Left lobe of liver (tissue), 2 donors: ENCODE measurements around the gene NSRP1. TPM values are rescaled to one million over a fixed set of nuclear protein-coding genes. Genes with fewer than 3 reads are reported as not detected.
"Not testable (repeated sequence)": the region's sequence is repeated elsewhere in the genome, so short reads cannot be mapped to it uniquely, and the experiment has no call there.

Source experiments
- ATAC-seq: fragments of 200-7000 bp; cut with Tn5 transposase; one replicate; pipeline ENCODE4 v1.9.1; 2020; ENCODE audit warnings: mild to moderate bottlenecking, moderate library complexity
- DNase-seq: peaks from one replicate; pipeline ENCODE4 v3.0.0-alpha.2; 2020; ENCODE audit warnings: low spot score
- total RNA-seq: library from RNA; stranded (reverse); gene quantifications from one replicate; pipeline ENCODE4 v1.2.1, GENCODE V29; 2021
- donor health status: DM: no; HTN: no; CAD: no; lungs with moderate emphysema.
- donor health status: DM: no; HTN: yes; CAD: no.

Gene NSRP1
- total RNA-seq, 1 donor from 2014 or later: 9.4 TPM

- ATAC-seq: no peak
- no peak for DNase-seq
Measured at GRCh38 chr17:30174556-30174955, 57.9 kb downstream of the NSRP1 start.

GRCh38 chr17:30176855-30177254 is 60.2 kb downstream of the NSRP1 start:
- no peak for DNase-seq
- no peak for ATAC-seq

GRCh38 chr17:30186761-30187160 is 70.1 kb downstream of the NSRP1 start:
- DNase-seq: no peak
- ATAC-seq: no peak

- no peak for DNase-seq
- ATAC-seq: no peak
Measured at GRCh38 chr17:30187573-30187972, 71.0 kb downstream of the NSRP1 start.

GRCh38 chr17:30188211-30188939 is 71.8 kb downstream of the NSRP1 start:
- ATAC-seq (no peak), DNase-seq (no peak)

- no peak for DNase-seq
- no peak for ATAC-seq
Measured at GRCh38 chr17:30191072-30191471, 74.5 kb downstream of the NSRP1 start.

GRCh38 chr17:30196504-30196903 is 79.9 kb downstream of the NSRP1 start:
- no peak for ATAC-seq
- no peak for DNase-seq

- DNase-seq (no peak), ATAC-seq (no peak)
Measured at GRCh38 chr17:30197416-30197815, 80.8 kb downstream of the NSRP1 start.

- DNase-seq (no peak), ATAC-seq (no peak)
Measured at GRCh38 chr17:30199600-30199999, 83.0 kb downstream of the NSRP1 start.

GRCh38 chr17:30200106-30200505 is 83.5 kb downstream of the NSRP1 start:
- DNase-seq: no peak
- ATAC-seq: no peak

- not testable (repeated sequence) for ATAC-seq, DNase-seq
Measured at GRCh38 chr17:30200656-30201055, 84.0 kb downstream of the NSRP1 start.

GRCh38 chr17:30203471-30203981 is 86.9 kb downstream of the NSRP1 start:
- ATAC-seq: no peak
- no peak for DNase-seq

- DNase-seq (no peak), ATAC-seq (no peak)
Measured at GRCh38 chr17:30207655-30208054, 91.0 kb downstream of the NSRP1 start.

- DNase-seq (no peak), ATAC-seq (no peak)
Measured at GRCh38 chr17:30208214-30208613, 91.6 kb downstream of the NSRP1 start.

- ATAC-seq (no peak), DNase-seq (no peak)
Measured at GRCh38 chr17:30209930-30210329, 93.3 kb downstream of the NSRP1 start.

- ATAC-seq (no peak), DNase-seq (no peak)
Measured at GRCh38 chr17:30210366-30210765, 93.8 kb downstream of the NSRP1 start.

- ATAC-seq (no peak), DNase-seq (no peak)
Measured at GRCh38 chr17:30210901-30211300, 94.3 kb downstream of the NSRP1 start.

- DNase-seq: no peak
- no peak for ATAC-seq
Measured at GRCh38 chr17:30211371-30211770, 94.8 kb downstream of the NSRP1 start.

- ATAC-seq: no peak
- no peak for DNase-seq
Measured at GRCh38 chr17:30212750-30213149, 96.1 kb downstream of the NSRP1 start.

- DNase-seq (no peak), ATAC-seq (no peak)
Measured at GRCh38 chr17:30217054-30217453, 100.4 kb downstream of the NSRP1 start.

- ATAC-seq (no peak), DNase-seq (no peak)
Measured at GRCh38 chr17:30217746-30218245, 101.2 kb downstream of the NSRP1 start.

GRCh38 chr17:30218799-30219198 is 102.2 kb downstream of the NSRP1 start:
- DNase-seq: no peak
- ATAC-seq: no peak

- no peak for ATAC-seq
Measured at GRCh38 chr17:30219315-30219714, 102.7 kb downstream of the NSRP1 start.

More at GRCh38 chr17:30219315-30219714, 102.7 kb downstream of the NSRP1 start:
- DNase-seq: no peak
